ENCODE results near the gene PLEK. TPM values are rescaled to one million over a fixed set of nuclear protein-coding genes. Genes with fewer than 3 reads are reported as not detected.
A peak's percentile ranks its signal among the peaks of the same experiment; 100 is the strongest.

The PLEK gene
- total and polyA plus RNA-seq, 5 experiments from 2014 or later = 2.6 to 148 (median 3.9) TPM

- POLR2A ChIA-PET = no interaction called here
- DNase-seq (no peak), ATAC-seq (no peak)
- Mint-ChIP-seq H3K27me3 (peaks cover 0 to 6% (median 0%) of the 10 kb centered on the region in 5 donors), H3K4me1 (peaks cover 3 to 67% (median 14%) of the 10 kb centered on the region in 4 donors), H3K9me3 (peaks cover 0 to 1% (median 0%) of the 10 kb centered on the region in 9 donors), H3K36me3 (no peaks in the 10 kb centered on the region), H3K4me3 (no peak overlapping the region), H3K27ac (peak overlapping the region in 3 of 10 donors; percentile 4 to 58 (median 24))
Measured at GRCh38 chr2:68413466-68413865, 48.4 kb downstream of the PLEK start.

- H3K27me3 Mint-ChIP-seq = peaks cover 0 to 6% (median 0%) of the 10 kb centered on the region in 5 donors
- POLR2A ChIA-PET = interaction anchor here (0.6 kb wide), 1 partner anchor 261 kb away, joined by 7 read pairs; no protein-coding TSS in a partner anchor
- H3K4me1 Mint-ChIP-seq = peaks cover 3 to 71% (median 15%) of the 10 kb centered on the region in 4 donors
- peak overlapping the region in 1 of 10 donors; percentile 65 for H3K27ac Mint-ChIP-seq
- no peaks in the 10 kb centered on the region for H3K9me3 Mint-ChIP-seq
- no peak for DNase-seq
- no peak for ATAC-seq
- H3K36me3 Mint-ChIP-seq = no peaks in the 10 kb centered on the region
- no peak overlapping the region for H3K4me3 Mint-ChIP-seq
Measured at GRCh38 chr2:68414452-68414851, 49.4 kb downstream of the PLEK start.

DNA sequence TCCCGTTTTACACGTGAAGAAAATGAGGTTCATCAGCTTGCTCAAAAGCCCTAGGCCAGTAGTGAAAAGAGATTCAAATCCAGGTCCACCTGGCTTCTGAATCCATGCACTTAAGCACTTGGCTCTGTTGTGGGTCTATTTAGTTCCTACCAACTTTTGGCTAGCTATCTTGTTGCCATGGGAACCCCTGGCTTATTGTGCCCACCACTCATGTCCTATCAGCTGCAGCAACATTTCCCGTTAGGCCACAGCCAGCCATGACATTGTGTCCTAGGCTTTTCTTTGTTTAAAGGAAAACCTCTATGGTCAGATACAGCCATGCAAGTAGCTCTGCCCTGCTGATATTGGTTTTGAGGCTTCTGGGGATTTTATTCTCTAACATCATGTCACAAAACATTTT is 49.8 kb downstream of the PLEK start:
- DNase-seq = no peak
- peaks cover 0 to 6% (median 0%) of the 10 kb centered on the region in 5 donors for H3K27me3 Mint-ChIP-seq
- peak overlapping the region in 1 of 10 donors; percentile 65 for H3K27ac Mint-ChIP-seq
- POLR2A ChIA-PET = interaction anchor here (0.6 kb wide), 1 partner anchor 261 kb away, joined by 7 read pairs; no protein-coding TSS in a partner anchor
- H3K9me3 Mint-ChIP-seq = no peaks in the 10 kb centered on the region
- no peaks in the 10 kb centered on the region for H3K36me3 Mint-ChIP-seq
- H3K4me3 Mint-ChIP-seq = no peak overlapping the region
- peaks cover 3 to 71% (median 15%) of the 10 kb centered on the region in 4 donors for H3K4me1 Mint-ChIP-seq
- ATAC-seq = no peak

- H3K9me3 Mint-ChIP-seq = no peaks in the 10 kb centered on the region
- H3K36me3 Mint-ChIP-seq = no peaks in the 10 kb centered on the region
- ATAC-seq = no peak
- POLR2A ChIA-PET = no interaction called here
- peaks cover 3 to 69% (median 14%) of the 10 kb centered on the region in 4 donors for H3K4me1 Mint-ChIP-seq
- peaks cover 0 to 6% (median 0%) of the 10 kb centered on the region in 5 donors for H3K27me3 Mint-ChIP-seq
- no peak overlapping the region for H3K4me3 Mint-ChIP-seq
- DNase-seq = no peak
- peak overlapping the region in 1 of 10 donors; percentile 5 for H3K27ac Mint-ChIP-seq
Measured at GRCh38 chr2:68415521-68415920, 50.4 kb downstream of the PLEK start.

- H3K4me3 Mint-ChIP-seq = no peak overlapping the region
- POLR2A ChIA-PET = no interaction called here
- DNase-seq (no peak), ATAC-seq (no peak)
- H3K27ac Mint-ChIP-seq = no peak overlapping the region
- H3K9me3 Mint-ChIP-seq = no peaks in the 10 kb centered on the region
- H3K27me3 Mint-ChIP-seq = peaks cover 0 to 6% (median 0%) of the 10 kb centered on the region in 5 donors
- H3K4me1 Mint-ChIP-seq = peaks cover 3 to 71% (median 13%) of the 10 kb centered on the region in 4 donors
- H3K36me3 Mint-ChIP-seq = no peaks in the 10 kb centered on the region
Measured at GRCh38 chr2:68416081-68416675, 51.1 kb downstream of the PLEK start.

- ATAC-seq (no peak), DNase-seq (no peak)
- H3K4me3 Mint-ChIP-seq = peak overlapping the region in 1 of 10 donors; percentile 37
- H3K27ac Mint-ChIP-seq = peak overlapping the region in 1 of 10 donors; percentile 82
- peaks cover 0 to 56% (median 4%) of the 10 kb centered on the region in 4 donors for H3K4me1 Mint-ChIP-seq
- no peaks in the 10 kb centered on the region for H3K36me3 Mint-ChIP-seq
- H3K27me3 Mint-ChIP-seq = peaks cover 0 to 6% (median 0%) of the 10 kb centered on the region in 5 donors
- H3K9me3 Mint-ChIP-seq = no peaks in the 10 kb centered on the region
- POLR2A ChIA-PET = no interaction called here
Measured at GRCh38 chr2:68417926-68418325, 52.8 kb downstream of the PLEK start.

GRCh38 chr2:68418419-68418818 is 53.3 kb downstream of the PLEK start:
- peaks cover 0 to 6% (median 0%) of the 10 kb centered on the region in 5 donors for H3K27me3 Mint-ChIP-seq
- DNase-seq (no peak), ATAC-seq (no peak)
- POLR2A ChIA-PET = no interaction called here
- H3K36me3 Mint-ChIP-seq = no peaks in the 10 kb centered on the region
- peaks cover 0 to 51% (median 4%) of the 10 kb centered on the region in 4 donors for H3K4me1 Mint-ChIP-seq
- H3K4me3 Mint-ChIP-seq = peak overlapping the region in 3 of 10 donors; percentile 7 to 37 (median 34)
- H3K9me3 Mint-ChIP-seq = no peaks in the 10 kb centered on the region
- peak overlapping the region in 1 of 10 donors; percentile 82 for H3K27ac Mint-ChIP-seq

DNA sequence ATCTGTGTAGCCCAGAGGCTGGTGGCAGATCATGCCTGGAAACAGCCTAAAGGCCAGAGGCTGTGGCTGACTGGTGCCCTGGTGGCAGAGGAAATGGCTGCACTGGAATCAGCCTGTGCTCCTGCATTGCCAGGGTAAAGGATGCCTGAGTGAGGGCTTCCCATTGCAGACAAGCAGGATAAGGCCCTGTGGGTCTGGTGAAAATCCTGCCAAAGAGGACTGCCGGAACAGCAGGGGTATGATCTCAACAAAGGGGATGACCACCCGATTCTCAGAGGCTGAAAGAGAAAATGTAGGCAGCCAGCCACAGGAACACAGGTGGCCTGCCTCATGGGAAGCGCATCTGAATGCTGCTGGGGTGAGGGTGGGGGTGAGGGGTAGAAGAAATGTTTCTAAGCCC is 53.8 kb downstream of the PLEK start:
- H3K4me1 Mint-ChIP-seq = peaks cover 0 to 49% (median 4%) of the 10 kb centered on the region in 4 donors
- no peak for ATAC-seq

DNA sequence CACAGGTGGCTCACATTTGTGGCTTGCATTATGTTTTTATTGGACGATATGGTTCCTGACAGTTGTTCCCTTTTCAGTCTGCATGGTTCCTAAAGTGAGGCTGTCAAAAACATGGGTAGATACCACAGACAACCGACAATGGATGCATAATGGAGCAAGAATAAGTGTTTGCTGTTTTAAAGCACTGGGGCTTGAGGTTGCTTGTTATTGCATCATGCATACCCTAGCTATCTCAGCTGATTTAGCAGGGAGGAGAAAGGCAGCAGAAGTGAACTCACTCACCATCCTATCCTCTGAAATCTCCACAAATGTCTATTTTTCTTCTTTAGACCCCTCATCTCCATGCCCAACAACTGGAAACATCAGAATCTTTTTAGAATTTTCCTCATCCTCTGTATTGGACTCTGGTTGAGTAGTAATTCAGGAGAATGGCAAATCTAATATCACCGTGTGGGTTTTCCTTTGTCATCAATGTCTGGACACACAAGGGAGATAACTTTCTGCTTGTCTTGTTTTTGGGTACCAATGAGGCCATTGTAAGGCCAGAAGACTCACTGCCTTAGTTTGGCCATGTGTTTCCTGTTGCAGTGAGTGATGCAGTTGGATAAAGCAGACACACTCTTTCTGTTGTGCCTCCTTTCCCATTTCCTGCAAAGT is 55.3 kb downstream of the PLEK start:
- Mint-ChIP-seq H3K36me3 (no peaks in the 10 kb centered on the region), H3K9me3 (no peaks in the 10 kb centered on the region), H3K27ac (no peak overlapping the region), H3K4me1 (peaks cover 0 to 45% (median 4%) of the 10 kb centered on the region in 4 donors), H3K4me3 (no peak overlapping the region), H3K27me3 (peaks cover 0 to 6% (median 0%) of the 10 kb centered on the region in 5 donors)
- no peak for DNase-seq
- ATAC-seq = no peak
- POLR2A ChIA-PET = interaction anchor here (0.6 kb wide), 1 partner anchor 94 kb away, joined by 4 read pairs; no protein-coding TSS in a partner anchor

More for the DNA sequence above, 53.8 kb downstream of the PLEK start:
- H3K9me3 Mint-ChIP-seq = no peaks in the 10 kb centered on the region
- H3K27ac Mint-ChIP-seq = peak overlapping the region in 1 of 10 donors; percentile 42
- no peaks in the 10 kb centered on the region for H3K36me3 Mint-ChIP-seq
- H3K4me3 Mint-ChIP-seq = no peak overlapping the region
- POLR2A ChIA-PET = no interaction called here
- peaks cover 0 to 6% (median 0%) of the 10 kb centered on the region in 5 donors for H3K27me3 Mint-ChIP-seq
- no peak for DNase-seq

DNA sequence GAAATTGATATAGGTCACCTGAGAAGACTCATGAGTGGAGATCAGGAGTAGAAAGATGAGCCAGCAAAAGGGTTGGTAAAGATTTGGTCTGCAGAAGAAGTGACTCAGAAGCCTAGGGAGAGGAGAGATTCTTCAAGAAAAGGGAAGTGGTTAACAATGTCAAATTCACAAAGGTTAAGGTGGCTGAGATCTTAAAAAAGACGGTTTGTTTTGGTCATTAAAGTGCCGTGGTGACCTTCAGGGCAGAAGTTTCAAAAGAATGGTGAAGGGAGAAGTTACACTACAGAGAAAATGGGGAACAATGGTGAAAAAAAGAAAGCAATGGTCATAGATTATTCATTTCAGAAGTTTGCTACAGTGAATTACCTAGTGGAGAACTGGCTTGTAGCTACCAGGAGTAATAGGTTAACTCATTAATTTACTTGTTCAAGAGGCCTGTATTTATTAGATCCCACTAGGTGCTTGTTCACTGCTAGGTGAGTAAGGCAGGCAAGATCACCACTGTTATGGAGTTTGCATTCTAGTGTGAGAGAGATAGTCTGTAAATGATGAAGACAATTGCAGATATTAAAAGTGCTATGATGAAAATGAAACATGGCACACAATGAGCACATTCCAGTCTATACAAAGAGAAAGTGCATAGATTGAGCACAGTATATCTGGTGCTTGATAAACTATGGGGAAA is 59.0 kb downstream of the PLEK start:
- ATAC-seq (peak; percentile 20 to 60), DNase-seq (no peak)
- Mint-ChIP-seq H3K4me1 (peaks cover 0 to 51% (median 2%) of the 10 kb centered on the region in 4 donors), H3K27ac (no peak overlapping the region), H3K9me3 (no peaks in the 10 kb centered on the region), H3K36me3 (no peaks in the 10 kb centered on the region), H3K27me3 (no peaks in the 10 kb centered on the region), H3K4me3 (no peak overlapping the region)
- POLR2A ChIA-PET = no interaction called here

DNA sequence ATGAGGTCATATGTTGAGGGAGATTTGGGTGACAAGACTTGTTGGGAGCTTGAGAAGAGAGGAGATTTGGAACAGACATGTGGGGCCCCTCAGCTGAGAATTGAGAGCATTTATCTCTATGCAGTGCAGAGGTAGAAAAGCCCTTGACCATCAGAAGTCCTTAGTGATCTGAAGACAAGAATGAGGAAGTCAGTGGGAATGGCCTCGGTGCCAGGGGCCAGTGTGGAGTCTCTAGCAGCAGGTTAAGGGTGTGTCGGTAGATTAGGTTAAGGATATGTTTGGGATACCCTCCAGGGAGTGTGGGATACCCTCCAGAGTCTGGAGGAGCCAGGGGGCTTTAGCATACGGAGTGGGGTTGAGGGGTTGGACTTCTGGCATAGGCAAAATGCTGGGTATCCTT is 60.4 kb downstream of the PLEK start:
- DNase-seq = no peak
- POLR2A ChIA-PET = no interaction called here
- H3K27me3 Mint-ChIP-seq = no peaks in the 10 kb centered on the region

GRCh38 chr2:68426446-68426845 is 61.4 kb downstream of the PLEK start:
- H3K36me3 Mint-ChIP-seq = no peaks in the 10 kb centered on the region
- H3K4me1 Mint-ChIP-seq = peaks cover 0 to 33% (median 2%) of the 10 kb centered on the region in 4 donors
- DNase-seq = no peak
- no peak overlapping the region for H3K27ac Mint-ChIP-seq
- no peaks in the 10 kb centered on the region for H3K9me3 Mint-ChIP-seq
- no peak for ATAC-seq
- POLR2A ChIA-PET = no interaction called here
- H3K4me3 Mint-ChIP-seq = no peak overlapping the region
- H3K27me3 Mint-ChIP-seq = no peaks in the 10 kb centered on the region

More for the DNA sequence above, 60.4 kb downstream of the PLEK start:
- no peak for ATAC-seq
- Mint-ChIP-seq H3K9me3 (no peaks in the 10 kb centered on the region), H3K4me3 (no peak overlapping the region), H3K36me3 (no peaks in the 10 kb centered on the region), H3K27ac (no peak overlapping the region), H3K4me1 (peaks cover 0 to 39% (median 2%) of the 10 kb centered on the region in 4 donors)
